GM11168 (cell line): ENCODE measurements around the gene PARD3.

Source experiments
- in situ Hi-C: fragments of 300-500 bp; cut with MboI; formaldehyde crosslinking; loops from one replicate; pipeline ENCODE4 v1.12.0; 2022; ENCODE audit warnings: low sequenced_read_pairs; ENCODE audit not compliant: unreplicated experiment

PARD3 gene

DNA sequence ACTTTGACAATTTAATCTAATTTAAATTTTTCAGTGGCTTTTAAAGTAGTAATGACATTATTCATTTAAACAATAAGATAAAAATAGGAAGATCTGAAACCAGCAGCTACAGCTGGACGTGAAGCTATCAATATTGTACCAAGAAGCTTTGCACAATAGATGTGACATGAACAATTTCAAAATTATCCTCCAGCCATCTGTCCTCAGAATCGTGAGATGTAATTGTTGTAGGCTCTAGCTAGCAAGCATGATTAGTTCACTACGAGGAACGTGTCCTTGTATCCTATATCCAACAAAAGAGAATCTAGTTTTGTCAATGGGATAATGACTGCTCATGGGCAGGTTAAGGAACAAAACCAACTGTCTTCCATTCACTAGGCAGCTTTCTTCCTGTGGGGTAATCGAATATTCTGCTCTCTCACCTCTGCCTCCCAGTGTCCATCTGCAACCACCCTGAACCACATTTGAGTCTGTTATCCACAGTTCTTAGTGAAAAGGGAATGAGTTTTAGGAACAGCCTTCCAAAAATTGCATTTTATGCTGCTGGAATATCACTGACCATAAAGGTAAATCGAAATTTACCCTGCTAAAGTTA, 247.3 kb downstream of the PARD3 start:
- in situ Hi-C loops = no loop called here

DNA sequence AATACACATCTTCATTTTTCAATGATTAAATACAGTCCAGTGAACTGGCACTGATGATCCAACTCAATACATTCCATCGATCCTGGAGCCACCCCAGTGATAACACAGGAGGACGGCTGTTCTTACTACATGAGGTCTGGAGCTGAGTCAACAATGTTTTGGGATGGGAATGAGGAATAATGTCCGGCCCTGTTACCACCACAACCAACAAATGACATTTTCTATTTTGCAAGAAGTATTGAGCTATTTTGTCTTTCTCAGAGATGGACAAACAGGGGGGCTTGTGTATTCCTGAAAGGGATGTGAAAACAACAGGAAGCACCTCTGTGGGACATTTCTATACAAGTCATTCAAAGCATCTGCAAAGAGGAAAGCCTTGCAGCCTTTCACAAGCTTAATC, 249.2 kb downstream of the PARD3 start:
- in situ Hi-C loops = no loop called here

DNA sequence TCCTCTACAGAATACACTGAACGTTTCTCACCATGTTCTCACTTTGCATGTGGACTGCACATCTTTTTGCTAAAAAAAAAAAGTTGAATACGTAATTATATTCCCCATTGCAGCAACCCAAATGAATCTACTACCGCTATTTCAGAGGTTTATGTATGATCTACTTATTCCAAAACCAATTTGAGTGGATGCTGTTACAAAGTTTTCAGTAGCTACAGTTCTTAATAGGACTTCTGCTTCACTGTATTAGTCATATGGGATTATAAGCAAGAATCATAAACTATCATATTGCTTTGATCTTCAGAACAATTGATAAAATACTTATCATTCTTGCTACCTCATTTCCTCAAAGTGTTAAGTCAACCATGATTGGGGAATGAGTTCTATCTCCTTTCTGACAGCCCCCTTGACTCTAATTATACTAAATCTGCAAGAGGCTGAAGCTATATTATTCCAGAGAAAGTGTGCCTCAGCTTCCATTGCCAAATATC, 257.0 kb downstream of the PARD3 start:
- in situ Hi-C loops = no loop called here

DNA sequence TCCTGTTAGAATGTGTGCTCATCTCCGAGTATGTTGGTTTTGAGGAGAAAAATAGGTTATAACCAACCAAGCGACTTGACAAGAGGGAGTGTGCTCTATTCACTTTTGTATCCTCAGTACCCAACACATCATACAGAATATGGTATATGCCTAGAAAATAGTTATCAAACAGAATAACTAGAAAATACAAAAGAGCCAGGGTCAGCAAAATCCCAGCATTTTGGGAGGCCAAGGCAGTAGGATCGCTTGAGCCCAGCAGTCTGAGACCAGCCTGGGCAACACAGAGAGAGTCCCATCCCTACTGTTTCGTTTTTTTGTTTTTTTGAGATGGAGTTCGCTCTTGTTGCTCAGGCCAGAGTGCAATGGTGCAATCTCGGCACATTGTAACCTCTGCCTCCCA, 257.9 kb downstream of the PARD3 start:
- in situ Hi-C loops = no loop called here

- in situ Hi-C loops = no loop called here
Measured at GRCh38 chr10:34555653-34556052, 259.4 kb downstream of the PARD3 start.

GRCh38 chr10:34553747-34554146, 261.3 kb downstream of the PARD3 start:
- in situ Hi-C loops = no loop called here

- in situ Hi-C loops = no loop called here
Measured at GRCh38 chr10:34551295-34551694, 263.8 kb downstream of the PARD3 start.

DNA sequence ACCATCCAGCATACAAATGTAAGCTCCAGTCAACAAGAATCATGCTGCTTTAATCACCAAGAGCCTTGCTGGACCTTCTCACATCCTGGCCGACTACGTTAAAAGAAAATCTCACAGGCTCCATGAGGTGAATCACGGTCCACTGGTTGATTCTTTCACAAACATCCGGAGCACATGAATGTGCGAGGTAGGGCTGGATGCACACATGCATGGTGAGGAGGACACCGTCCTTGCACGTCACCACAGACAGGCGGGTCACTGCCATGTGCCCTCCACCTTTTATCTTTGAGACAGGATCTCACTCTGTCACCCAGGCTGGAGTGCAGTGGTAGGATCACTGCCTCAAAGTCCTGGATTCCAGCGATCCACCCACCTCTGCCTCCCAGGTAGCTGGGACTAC, 265.1 kb downstream of the PARD3 start:
- in situ Hi-C loops = no loop called here

DNA sequence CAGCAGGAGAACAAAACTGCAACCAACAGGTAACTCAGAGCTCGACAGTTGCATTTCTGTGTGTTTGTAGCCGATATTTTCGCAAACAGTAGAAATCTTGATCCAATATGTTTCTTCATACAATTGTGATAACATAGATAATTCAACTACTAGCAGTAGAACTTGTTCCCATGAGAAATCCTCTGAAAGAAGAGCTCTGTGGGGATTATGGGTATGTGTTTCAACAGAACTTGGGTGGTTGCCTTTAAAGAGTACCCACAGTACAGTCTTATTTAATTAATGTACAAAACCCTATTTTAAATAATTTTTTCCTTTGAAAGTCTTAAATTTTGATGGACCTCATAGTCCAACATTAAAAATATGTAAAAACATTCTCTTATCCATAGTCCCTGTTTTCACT, 266.1 kb downstream of the PARD3 start:
- in situ Hi-C loops = no loop called here

DNA sequence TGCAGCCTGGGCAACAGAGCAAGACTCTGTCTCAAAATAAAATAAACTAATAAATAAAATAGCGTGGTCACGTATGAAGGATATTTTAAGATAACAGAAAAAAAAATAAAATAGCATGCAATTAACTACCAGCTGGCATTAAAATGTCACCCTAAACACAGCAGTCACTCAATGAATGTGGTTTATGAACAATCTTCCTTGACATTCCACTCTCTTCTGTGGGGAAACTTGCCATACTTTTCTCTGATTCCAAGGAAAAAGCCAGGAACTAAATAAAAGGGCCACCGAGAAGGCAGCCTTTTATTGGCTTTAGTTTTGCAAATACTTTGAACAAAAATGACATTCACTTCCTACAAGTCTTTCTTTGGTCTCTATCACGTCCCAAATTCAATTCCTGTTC, 266.6 kb downstream of the PARD3 start:
- in situ Hi-C loops = no loop called here

GRCh38 chr10:34547695-34548094, 267.4 kb downstream of the PARD3 start:
- in situ Hi-C loops = no loop called here

DNA sequence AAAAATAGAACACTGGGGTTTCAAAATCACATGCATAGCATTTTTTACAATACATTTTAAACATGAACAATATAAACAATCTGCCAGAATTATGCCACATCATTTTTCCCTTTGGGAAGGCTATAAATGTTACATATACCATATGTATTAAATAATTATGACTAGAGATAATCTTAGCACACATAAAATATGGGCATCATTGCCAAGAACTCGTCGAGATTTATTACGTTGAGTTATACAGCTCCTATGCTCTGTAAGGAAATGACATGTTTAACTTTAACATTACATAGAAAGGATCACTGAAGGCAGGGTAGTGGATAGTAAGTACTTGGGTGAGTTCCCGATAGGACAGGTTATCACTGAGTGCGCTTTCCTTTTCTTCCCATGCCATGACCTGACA, 267.8 kb downstream of the PARD3 start:
- in situ Hi-C loops = no loop called here

DNA sequence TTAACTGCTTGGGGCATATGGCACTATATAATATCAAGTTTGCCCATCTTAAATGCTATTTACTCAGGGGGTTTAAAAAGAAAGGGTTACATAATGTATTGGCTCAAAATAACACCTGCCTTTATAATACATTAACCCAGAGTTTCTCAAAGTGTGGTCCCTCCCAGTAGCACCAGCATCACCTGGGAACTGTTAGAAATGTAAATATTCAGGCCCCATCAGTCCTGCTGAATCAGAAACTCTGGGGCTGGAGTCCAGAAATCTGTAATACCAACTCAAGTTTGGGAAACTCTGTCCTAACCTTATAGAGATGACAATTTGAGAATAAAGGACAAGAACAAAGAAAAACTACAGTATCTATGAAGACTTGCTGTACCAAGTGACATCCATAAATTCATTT, 270.7 kb downstream of the PARD3 start:
- in situ Hi-C loops = no loop called here

- in situ Hi-C loops = no loop called here
Measured at GRCh38 chr10:34543716-34544115, 271.4 kb downstream of the PARD3 start.

- in situ Hi-C loops = no loop called here
Measured at GRCh38 chr10:34540492-34540891, 274.6 kb downstream of the PARD3 start.

GRCh38 chr10:34539533-34540315, 275.4 kb downstream of the PARD3 start:
- in situ Hi-C loops = no loop called here

- in situ Hi-C loops = no loop called here
Measured at GRCh38 chr10:34538281-34538829, 276.7 kb downstream of the PARD3 start.

GRCh38 chr10:34537629-34538231, 277.4 kb downstream of the PARD3 start:
- in situ Hi-C loops = no loop called here

- in situ Hi-C loops = no loop called here
Measured at GRCh38 chr10:34535872-34536271, 279.2 kb downstream of the PARD3 start.

- in situ Hi-C loops = no loop called here
Measured at GRCh38 chr10:34530778-34531177, 284.3 kb downstream of the PARD3 start.

- in situ Hi-C loops = loop anchor here (5.0 kb wide), 1 partner anchor 104 kb away; no protein-coding TSS in a partner anchor
Measured at GRCh38 chr10:34528320-34528719, 286.8 kb downstream of the PARD3 start.
